ENCODE results near the gene INPP4B.

Gene INPP4B

DNA sequence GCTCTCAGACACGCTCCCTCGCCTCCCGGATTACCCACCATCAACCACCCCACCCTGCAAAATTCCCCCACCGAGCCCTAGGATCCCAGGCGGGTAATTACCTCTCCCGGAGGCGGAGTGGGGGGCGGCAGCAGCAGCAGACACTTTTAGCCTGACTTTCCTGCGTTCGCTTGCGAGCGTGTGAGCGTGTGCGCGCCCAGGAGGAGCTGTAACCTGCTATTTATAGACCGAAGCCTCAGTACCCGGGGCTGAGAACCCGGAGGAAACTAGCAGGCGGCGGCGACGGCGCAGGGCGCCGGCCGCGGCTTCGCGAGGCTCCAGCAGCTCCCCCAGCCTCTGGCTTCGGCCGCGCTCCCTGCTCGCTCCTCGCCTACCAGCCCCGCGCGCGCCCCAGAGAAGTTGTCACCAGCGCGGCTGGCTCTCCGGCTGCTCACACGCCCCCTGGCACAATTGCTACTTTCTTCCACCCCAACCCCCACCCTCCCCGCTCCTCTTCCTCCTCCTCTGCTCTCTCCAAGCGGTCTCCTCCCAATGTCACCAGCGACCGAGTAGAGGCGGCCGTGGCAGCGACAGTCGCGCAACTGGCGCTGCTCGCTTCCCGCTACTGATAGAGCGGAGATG, at the start of gene INPP4B:
Gene INPP4B, minus strand, starts transcription at position 194 of the 621 bp plus-strand sequence.
- DNase-seq (ENCODE audit: low read depth, low spot score), result no peak

DNA sequence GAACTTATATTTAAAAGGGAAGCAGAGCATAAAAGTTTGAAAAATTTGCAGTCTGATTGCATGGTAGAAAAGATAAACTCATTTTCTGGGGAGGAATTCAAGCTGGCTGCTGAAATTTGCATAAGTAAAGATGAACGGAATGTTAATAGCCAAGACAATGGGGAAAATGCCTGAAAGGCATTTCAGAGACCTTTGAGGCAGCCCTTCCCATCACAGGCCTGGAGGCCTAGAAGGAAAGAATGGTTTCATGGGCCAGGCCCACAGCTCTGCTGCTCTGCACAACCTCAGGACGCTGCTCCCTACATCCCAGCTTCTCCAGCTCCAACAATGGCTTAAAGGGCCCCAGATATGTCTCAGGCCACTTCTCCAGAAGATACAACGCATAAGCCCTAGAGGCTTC, 46.9 kb upstream of the INPP4B start:
- DNase-seq (ENCODE audit: low read depth, low spot score), result no peak

DNA sequence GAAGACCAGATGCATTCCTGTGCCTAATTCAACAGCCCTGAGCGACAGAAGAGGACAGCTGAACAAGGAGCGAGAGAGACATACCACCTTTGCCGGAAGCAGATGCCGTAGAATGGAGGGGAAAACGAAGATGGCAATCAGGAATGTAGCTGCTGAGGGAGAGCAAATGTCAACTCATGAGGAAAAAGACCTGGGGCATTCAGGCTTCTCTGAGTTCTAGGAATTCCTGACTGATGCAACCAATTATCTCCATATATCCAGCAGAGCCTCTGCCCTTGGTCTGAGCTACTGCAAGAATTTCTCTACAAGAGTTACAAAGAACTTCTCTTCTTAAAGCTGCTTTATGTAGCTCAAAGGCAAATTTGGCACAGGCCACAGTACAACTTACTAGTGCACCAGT, 40.5 kb upstream of the INPP4B start:
- no peak for DNase-seq (ENCODE audit: low read depth, low spot score)

DNA sequence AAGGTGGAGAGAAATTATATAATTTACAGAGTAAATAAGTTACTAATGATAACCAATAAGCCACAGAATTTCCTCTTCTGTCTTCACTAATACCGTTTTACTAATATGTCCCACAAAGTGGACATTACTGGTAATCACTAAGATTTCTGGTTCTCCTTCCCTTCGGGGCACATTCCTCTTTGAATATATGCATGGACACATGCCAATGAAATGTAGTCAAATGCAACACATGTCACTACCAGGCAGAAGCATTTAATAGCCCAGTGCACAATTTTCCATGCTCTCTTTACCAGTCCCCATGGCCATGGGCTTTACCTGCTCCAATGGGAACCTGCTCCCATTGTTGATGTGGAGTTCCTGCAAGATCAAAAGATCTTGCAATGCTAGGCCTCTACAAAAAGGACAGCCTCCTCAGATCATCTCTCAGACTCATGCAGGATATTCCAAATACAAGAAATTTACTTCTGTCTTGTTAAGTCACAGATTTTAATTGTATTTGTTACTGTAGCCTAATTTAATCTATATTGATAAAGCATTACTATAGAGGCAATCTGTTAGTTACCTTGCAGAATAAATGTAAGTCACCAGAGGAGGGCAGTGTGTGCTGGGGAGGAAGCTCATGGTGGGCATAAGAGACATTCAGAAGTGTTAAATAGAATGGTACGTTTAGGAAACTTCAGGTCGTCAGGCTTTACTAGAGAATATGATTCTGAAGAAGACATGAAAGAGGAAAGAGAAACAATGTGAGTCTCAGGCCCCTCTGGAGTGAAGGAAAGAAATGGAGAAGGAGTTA, 37.1 kb upstream of the INPP4B start:
- no peak for DNase-seq (ENCODE audit: low read depth, low spot score)

DNA sequence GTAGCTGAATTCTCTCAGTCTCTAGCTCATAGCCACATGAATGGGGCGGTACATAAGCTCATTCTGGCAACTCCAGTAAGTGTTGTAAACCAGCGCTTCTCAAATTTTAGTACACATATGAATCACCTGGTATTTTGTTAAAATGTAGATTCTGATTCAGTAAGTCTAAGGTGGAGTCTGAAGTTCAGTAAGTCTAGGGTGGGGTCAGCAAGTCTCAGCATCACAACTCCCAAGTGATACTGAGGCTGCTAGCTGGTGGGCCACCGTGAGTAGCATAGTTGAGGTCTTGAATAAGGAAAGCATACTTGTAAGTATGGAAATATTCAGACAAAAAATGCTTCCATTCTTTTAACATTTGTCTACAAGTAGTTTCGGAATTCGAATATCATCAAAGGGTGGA, 36.1 kb upstream of the INPP4B start:
- DNase-seq (ENCODE audit: low read depth, low spot score), result no peak

DNA sequence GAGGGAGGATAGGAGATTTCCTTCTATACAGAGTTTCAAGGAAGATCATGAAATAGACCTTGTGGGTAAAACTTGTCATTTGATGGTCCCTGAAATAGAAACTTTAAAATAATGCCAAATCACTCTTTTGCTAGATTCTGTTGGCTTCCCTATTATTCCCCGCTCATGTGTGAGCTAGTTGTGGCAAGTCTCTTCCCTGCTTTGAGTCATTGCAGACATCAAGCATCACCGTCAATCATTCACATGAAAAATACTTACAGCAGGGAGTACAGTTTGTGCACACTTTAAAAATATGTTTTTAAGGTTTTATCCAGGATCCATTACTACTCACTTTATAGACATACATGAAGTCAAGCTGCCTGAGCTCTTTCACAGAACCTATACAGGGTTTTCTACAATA, 35.2 kb upstream of the INPP4B start:
- no peak for DNase-seq (ENCODE audit: low read depth, low spot score)

DNA sequence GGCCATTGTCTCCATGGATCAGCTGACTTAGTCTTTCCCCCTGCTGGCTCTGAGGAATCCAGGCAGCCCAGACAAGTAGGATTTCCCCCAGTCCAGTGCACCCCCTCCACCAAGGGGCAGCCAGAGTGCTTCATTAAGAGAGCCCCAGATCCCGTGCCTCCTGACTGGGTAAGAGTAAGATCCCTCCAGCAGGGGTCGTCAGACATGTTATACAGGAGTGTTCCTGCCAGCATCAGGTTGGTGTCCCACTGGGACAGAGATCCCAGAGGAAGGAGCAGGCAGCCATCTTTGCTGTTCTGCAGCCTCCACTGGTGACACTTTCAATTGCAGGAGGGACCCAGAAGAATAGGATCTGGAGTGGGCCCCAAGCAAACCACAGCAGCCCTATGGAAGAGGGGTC, 29.0 kb upstream of the INPP4B start:
- no peak for DNase-seq (ENCODE audit: low read depth, low spot score)

DNA sequence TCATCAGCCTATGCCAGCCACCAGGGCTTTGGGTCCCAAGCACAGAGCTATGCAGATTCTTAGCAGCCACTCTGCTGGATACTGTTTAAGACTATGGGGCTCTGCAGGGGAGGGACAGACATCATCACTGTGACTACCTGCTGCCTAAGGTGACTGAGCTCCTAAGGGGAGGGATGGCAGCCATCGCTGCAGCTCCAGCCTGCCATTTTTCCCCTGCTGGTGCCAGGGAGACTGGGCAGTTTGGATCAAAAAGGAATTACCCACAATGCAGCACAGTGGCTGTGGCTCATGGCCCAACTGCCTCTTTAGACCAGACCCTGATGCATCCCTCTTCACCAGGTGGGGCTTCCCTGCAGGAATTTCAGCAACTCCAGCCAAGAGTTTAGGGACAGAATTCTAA, 28.6 kb upstream of the INPP4B start:
- no peak for DNase-seq (ENCODE audit: low read depth, low spot score)

DNA sequence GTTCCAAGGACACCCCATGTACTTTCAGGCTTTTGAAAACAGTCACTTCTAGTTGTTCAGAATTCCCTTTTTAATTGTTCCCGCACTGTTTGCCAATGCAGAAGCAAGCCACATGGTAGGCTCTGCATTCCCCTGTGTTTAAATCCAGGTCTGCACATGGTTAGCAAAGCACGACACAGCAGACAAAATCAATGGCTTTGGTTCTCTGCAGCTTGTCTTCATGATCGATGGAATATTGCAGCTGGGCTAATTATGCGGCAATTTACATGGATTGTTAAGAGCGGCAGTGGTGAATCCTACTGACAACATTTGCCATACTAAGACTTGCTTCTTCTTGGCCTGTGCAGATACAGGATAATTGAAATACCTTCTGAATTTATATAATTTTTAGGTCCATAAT, 20.6 kb upstream of the INPP4B start:
- no peak for DNase-seq (ENCODE audit: low read depth, low spot score)

DNA sequence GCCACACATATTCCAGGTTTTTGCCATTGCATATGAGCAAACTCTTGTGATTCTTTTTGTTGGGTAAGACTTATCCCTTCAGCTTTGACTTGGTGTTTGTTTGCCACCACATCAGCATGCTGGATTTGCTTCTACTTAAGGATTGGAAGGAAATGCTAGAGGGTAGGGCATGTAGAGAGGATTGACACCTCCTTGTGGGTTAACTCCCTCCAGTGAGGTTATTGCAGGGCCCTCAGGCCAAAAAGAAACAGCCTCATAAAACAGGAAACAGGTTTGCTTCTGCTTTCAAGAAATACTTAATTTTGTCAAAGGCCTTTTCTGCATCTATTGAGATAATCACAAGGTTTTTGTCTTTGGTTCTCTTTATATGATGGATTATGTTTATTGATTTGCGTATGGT, 15.2 kb upstream of the INPP4B start:
- DNase-seq (ENCODE audit: low read depth, low spot score), result no peak

DNA sequence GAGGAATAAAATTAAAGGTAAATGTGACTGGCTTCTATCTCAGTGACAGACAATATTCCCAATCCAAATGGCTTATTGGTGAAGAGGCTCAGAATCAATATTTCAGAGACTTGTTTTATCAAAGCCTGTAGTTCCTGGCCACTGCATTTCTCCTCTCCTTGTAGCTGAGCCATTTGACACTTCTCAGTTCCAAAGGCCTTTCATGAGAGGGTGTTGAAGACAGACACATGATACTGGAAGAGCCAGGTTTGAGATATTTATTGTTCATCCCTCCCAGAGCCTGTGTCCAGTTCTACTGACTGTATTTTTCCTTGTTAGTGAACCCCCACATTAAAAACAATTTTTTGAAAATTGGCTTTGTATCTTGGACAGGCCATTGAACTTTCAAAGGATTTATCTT, 12.9 kb upstream of the INPP4B start:
- no peak for DNase-seq (ENCODE audit: low read depth, low spot score)

DNA sequence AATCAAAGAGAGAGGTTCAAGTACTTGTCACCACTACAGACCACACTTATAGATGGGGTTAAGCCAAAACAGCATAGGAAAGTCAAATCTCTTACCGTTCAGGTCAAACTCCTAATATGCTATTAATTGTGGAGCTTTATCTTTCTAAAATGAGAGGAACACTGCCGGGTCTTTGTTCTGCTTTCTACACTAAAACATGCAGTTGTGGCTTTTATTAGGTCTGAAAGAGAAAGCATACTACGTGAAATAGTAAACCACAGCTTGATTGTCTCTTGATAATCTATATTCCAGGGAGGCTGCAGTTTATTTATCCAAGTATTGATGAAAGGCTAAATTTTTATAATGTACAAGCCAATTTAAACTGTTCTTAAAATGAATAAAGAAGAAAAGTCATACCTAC, 12.3 kb upstream of the INPP4B start:
- no peak for DNase-seq (ENCODE audit: low read depth, low spot score)

DNA sequence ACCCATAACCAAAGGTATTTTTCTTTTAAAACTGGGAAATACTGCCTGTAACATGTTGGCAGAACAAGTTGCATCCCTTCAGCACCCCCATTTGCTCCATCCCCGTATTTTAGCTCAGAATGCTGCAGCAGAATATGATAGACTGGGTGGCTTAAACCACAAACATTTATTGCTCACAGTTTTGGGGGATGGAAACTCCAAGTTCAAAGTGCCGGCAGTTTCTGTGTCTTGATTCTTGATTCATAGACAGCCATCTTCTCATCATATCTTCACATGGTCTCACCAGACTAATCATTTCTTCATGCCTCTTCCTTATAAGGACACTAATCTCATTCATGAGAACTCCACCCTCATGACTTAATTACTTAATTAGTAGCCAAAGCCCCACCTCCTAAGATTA, 10.5 kb upstream of the INPP4B start:
- DNase-seq (ENCODE audit: low read depth, low spot score), result no peak

DNA sequence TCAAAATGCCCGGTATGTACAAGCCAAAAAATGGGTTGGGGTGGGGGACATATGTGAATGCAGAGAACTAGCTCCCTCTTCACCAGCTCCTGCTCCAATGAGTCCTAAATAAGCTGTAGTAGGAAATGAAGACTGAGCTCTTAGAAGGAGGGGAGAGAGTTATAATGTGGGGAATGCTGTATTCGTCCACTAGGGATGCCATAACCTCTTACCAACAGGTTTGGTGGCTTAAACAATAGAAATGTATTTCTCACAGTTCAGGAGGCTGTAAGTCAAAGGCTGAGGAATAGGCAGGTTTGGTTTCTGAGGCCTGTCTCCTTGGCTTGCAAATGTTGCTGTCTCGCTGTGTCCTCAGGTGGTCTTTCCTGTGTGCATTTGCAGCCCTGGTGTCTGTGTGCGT, 4.4 kb upstream of the INPP4B start:
- DNase-seq (ENCODE audit: low read depth, low spot score), result no peak

DNA sequence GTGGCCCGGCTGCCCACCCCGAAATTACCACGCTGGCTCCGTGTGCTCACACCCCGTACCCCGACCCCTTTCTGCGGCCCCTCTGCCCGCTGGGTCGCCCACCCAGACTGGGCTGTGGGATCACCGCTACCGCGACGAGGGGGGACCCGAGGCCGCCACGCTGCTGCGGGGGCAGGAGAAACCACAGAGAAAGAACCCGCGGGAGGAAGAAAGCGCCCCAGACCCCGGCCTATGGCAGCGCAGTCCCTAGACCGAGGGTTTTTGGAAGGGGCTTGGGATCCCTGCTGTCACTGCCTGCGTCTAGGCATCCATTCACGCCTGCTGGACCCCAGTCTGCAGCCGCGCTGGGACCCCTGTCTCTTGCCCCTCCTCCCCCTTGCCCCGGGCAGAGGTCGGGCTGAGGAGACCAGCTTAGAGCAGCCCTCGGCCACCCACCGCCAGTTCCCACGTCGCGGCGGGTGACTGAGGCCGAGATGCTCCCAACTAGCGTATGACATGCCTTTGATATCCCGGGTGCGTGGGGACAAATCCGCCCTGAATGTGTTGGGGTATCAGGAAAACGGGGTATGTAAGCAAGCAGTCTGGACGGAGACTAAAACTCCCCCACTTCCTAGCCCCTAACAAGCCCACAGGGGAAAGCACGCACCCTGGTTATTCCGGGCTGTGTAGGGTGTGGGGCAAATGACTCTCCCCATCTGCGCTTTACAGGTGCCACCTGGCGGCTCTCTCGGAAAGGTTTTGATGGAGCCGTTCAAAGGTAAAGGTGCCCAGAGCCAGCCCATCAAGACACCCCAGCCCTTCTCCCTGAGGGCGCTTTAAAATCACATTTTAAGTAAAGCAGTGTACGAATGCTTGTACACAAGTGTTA, 862 bp upstream of the INPP4B start:
- DNase-seq (ENCODE audit: low read depth, low spot score), result no peak

DNA sequence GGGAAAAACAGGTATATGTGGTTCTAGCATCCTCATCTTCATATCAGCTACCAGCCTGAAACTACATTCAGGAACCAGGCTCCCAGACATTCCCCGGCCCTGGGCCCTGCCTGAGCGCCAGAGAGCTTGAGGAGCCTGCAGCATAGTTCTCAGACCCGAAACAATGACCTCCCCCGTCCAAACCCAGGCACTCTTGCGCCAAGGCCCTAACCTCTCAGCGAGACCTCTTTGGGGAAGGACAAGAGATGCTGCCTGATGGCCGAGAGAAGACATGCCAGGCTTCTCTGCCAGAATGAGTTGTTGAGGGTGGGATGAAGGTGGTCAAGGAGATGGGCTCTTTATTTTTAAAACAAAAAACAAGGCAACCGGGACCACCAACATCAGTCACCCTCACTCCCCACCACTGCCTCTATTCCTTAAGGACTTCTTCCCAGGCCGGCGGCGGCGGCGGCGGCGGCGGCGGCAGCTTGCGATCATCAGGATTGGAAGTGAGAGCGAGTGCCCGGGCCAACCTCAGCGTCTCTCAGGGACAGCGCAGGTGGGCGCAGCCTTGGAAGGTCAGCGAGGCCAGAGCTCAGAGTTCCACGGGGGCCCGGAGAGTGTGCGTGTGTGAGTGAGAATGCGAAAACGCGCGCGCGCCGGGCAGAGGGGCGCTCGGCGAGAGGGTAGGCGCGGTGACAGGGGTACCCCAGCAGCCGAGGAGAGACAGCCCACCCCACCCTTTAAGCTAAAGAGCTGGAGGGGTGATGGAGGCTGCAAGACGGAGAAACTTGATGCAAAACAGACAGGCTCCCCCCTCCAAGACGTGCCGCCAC, 601 bp downstream of the INPP4B start:
- DNase-seq (ENCODE audit: low read depth, low spot score), result no peak

DNA sequence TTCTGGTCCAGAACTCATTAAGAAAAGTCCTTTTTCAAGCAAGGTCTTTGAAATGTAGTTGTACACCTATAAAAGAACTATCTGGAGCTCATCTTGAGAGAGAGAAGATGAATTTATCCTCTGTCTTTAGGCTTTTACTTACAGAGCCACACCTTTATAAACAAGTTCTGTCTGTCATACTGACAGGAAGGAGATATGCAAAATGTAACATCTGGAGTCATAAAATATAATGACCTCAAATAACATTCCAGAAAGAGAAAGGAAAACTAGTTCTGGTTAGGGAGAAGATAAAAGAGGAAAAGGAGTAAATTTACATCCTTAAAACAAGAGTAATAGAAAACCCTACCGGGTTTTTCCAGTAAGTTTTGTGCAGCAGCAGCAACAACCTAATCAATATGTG, 1.3 kb downstream of the INPP4B start:
- no peak for DNase-seq (ENCODE audit: low read depth, low spot score)

DNA sequence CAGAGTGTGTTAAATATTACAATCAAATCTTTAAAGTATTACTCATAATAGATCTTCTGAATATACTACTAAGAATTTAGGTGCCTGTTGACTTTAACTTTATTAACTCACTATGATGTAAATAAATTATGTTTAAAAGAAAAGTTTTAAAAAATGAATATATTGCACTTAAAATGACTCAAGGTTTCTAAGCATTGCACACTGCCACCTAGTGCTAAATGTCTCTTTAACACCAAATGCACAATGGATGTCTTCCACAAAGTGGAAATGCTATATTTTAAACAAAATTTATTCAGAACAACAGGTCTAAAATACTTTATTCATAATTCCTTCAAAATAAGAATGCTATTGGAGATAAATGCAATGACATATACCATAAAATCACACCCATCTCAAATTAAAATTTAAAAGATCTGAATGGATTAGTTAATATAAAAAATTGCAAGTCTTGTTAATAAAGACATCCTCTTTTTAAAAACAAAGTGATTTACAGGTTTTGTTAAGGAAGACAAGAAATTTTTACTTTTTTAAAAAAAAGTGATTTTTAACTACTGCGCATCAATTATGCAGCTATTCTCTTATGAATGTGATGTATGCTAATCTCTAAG, 5.5 kb downstream of the INPP4B start:
- DNase-seq (ENCODE audit: low read depth, low spot score), result no peak

DNA sequence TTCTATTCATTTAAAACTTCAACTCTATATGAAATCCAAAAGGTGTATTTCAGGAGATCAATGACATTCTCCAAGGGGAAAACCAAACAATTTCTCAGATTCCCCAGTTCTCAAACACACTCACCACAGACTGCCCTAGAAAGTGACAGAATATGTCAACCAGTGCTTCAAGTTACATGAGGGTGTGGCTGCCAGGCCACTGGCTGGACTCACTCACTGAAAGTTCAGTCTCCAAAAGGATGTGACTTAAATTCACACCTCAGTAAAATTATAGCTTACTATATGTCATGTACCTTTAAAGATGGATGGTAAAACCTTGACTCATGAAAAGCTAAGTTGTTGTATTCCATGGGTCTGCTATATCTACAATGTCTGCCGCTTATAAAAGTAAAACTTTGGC, 7.3 kb downstream of the INPP4B start:
- DNase-seq (ENCODE audit: low read depth, low spot score), result no peak

DNA sequence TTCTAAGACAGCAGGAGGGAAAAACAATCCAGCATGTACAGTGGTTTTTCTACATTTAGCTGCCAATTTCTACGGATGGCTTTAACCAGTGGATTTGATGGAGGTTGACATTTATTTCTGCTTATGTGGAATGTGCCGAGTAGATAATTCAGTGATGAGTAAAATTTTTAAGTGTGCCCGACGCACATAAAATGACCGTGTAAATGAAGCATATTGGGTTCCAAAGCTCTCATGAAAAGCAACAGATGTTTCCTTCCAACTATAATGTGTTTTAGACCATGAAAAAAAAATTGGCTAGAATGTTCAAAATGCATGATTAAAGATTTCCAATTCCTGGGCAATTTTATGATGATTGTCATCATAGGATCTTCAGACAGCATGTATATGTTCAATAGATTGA, 14.1 kb downstream of the INPP4B start:
- DNase-seq (ENCODE audit: low read depth, low spot score), result no peak

DNA sequence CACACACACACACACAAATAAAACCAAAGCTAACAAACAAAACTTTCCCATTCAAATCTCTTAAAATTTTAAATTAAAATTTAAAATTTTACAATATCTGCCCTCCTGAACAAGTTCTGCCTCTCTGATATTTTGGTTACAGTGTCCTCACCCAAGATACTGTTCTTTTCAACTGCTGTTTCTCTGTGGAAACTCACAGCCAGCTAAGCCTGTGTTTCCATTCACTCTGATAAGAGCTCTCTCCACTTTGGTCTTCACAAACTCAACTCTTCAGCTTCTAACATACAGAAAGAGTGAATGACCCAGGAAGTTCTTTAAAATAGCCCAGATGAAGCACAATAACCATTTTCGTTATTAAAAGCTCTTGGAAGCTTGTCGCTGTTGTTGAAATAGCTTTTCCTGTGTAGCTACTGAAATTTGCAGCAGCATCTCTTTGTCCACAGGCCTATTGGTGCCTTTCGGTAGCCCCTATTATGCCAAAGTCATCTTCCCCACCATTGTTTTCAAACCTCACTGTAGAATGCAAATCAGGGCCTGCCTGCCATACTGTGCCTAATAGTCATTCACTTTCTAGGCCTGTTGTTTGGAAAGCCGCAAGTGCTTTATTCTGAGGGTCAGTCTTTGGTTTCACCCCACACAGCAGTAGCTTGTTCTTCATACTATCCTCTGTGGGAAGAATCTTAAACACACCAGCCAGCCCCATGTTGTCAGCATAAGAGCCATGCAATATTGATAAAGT, 19.4 kb downstream of the INPP4B start:
- DNase-seq (ENCODE audit: low read depth, low spot score), result no peak
